ENCODE data around the gene CSMD2. TPM values are rescaled to one million over a fixed set of nuclear protein-coding genes. Genes with fewer than 3 reads are reported as not detected.

The CSMD2 gene
- total and polyA plus RNA-seq, 2 experiments from 2014 or later = 5.3 to 16.6 TPM

DNA sequence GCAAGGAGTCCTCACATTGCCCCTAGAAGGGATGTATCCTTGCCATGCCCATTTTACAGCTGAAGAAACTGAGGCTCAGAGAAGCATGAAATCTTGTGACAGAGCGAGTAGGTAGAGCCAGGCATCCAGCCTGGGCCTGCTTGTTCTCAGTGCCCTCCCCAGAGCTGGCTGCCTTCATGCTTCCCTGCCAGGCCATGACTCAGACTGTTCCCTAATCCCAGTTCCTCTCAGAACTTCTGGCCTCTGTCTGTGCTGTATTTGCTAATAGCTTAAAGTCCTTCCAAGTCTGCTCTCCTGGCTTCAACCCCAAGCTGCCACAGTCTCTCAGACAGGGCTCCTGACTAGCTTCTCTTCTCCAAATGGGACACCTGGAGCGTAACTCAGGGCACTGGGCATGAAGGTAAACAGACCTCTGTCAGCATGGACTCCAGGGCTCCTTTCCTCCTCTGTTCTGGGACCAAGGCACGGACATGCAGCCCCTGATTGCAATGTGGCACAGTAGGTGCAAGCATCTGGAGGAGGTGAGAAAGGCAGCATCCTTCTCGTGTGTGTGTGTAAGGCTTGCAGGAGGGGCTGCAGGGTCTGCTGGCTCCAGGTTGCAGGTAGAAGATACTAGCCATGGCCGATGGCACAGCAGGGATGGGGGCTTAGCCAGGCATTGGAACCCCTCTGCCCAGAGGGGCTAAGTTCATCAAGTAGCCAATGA, 178.5 kb downstream of the CSMD2 start (continued):
- TF ChIP-seq, protein P1, sequence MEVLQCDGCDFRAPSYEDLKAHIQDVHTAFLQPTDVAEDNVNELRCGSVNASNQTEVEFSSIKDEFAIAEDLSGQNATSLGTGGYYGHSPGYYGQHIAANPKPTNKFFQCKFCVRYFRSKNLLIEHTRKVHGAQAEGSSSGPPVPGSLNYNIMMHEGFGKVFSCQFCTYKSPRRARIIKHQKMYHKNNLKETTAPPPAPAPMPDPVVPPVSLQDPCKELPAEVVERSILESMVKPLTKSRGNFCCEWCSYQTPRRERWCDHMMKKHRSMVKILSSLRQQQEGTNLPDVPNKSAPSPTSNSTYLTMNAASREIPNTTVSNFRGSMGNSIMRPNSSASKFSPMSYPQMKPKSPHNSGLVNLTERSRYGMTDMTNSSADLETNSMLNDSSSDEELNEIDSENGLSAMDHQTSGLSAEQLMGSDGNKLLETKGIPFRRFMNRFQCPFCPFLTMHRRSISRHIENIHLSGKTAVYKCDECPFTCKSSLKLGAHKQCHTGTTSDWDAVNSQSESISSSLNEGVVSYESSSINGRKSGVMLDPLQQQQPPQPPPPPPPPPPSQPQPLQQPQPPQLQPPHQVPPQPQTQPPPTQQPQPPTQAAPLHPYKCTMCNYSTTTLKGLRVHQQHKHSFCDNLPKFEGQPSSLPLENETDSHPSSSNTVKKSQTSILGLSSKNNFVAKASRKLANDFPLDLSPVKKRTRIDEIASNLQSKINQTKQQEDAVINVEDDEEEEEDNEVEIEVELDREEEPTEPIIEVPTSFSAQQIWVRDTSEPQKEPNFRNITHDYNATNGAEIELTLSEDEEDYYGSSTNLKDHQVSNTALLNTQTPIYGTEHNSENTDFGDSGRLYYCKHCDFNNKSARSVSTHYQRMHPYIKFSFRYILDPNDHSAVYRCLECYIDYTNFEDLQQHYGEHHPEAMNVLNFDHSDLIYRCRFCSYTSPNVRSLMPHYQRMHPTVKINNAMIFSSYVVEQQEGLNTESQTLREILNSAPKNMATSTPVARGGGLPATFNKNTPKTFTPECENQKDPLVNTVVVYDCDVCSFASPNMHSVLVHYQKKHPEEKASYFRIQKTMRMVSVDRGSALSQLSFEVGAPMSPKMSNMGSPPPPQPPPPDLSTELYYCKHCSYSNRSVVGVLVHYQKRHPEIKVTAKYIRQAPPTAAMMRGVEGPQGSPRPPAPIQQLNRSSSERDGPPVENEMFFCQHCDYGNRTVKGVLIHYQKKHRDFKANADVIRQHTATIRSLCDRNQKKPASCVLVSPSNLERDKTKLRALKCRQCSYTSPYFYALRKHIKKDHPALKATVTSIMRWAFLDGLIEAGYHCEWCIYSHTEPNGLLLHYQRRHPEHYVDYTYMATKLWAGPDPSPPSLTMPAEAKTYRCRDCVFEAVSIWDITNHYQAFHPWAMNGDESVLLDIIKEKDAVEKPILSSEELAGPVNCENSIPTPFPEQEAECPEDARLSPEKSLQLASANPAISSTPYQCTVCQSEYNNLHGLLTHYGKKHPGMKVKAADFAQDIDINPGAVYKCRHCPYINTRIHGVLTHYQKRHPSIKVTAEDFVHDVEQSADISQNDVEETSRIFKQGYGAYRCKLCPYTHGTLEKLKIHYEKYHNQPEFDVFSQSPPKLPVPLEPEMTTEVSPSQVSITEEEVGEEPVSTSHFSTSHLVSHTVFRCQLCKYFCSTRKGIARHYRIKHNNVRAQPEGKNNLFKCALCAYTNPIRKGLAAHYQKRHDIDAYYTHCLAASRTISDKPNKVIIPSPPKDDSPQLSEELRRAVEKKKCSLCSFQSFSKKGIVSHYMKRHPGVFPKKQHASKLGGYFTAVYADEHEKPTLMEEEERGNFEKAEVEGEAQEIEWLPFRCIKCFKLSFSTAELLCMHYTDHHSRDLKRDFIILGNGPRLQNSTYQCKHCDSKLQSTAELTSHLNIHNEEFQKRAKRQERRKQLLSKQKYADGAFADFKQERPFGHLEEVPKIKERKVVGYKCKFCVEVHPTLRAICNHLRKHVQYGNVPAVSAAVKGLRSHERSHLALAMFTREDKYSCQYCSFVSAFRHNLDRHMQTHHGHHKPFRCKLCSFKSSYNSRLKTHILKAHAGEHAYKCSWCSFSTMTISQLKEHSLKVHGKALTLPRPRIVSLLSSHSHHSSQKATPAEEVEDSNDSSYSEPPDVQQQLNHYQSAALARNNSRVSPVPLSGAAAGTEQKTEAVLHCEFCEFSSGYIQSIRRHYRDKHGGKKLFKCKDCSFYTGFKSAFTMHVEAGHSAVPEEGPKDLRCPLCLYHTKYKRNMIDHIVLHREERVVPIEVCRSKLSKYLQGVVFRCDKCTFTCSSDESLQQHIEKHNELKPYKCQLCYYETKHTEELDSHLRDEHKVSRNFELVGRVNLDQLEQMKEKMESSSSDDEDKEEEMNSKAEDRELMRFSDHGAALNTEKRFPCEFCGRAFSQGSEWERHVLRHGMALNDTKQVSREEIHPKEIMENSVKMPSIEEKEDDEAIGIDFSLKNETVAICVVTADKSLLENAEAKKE (CRISPR knock-in tag; IDR thresholded peaks at IDR 0.05) = no peak
- TF ChIP-seq ZNF114 (CRISPR knock-in tag; IDR thresholded peaks at IDR 0.05) (no peak), POLR2AphosphoS5 (IDR thresholded peaks at IDR 0.05; ENCODE audit: low read depth) (no peak), CREB1 (CRISPR knock-in tag; IDR thresholded peaks at IDR 0.05; ENCODE audit: low read depth) (no peak)
- TF ChIP-seq, protein P2, sequence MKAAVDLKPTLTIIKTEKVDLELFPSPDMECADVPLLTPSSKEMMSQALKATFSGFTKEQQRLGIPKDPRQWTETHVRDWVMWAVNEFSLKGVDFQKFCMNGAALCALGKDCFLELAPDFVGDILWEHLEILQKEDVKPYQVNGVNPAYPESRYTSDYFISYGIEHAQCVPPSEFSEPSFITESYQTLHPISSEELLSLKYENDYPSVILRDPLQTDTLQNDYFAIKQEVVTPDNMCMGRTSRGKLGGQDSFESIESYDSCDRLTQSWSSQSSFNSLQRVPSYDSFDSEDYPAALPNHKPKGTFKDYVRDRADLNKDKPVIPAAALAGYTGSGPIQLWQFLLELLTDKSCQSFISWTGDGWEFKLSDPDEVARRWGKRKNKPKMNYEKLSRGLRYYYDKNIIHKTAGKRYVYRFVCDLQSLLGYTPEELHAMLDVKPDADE (IDR thresholded peaks at IDR 0.05) = no peak

DNA sequence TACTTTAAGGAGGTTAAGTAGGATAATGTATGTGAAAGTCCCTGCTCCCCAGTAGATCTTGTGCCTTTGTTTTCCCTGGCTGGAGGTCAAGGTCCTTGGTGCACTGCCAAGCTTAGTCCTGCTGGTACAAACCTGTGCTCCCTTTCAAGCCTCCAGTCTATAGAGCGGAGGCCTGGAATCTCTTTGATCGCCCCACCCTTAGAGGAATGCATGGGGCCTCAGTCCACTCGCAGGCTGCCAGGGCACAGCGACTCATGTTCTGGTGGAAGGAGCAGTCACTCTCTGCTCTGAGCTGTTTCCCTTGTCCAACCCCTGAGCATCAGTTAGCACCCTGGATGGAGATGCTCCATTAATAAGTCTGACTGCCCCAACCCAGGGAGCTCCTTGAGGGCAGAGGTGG, 179.4 kb downstream of the CSMD2 start:
- Mint-ChIP-seq H3K27me3 (ENCODE audit: insufficient read depth, low read depth, poor library complexity) (peaks cover 8% of the 10 kb centered on the region), H3K36me3 (ENCODE audit: low read depth) (no peaks in the 10 kb centered on the region), H3K27ac (no peak overlapping the region), H3K4me1 (no peaks in the 10 kb centered on the region; the same call in 1 of the 3 replicates), H3K4me3 (no peak overlapping the region), H3K9me3 (no peaks in the 10 kb centered on the region)
- no peaks in the 10 kb centered on the region for H3K79me2 ChIP-seq (replicated peaks; ENCODE audit: insufficient read depth)
- ATAC-seq = peak; percentile 36; the same call in 2 of the 3 replicates
- H3F3A ChIP-seq (replicated peaks; ENCODE audit: low read depth) = no peaks in the 10 kb centered on the region
- H3K27me3 ChIP-seq (ENCODE audit: insufficient read depth) = no peaks in the 10 kb centered on the region
- no peak overlapping the region for H3K4me3 ChIP-seq
- no peak overlapping the region for H3K27ac ChIP-seq (ENCODE audit: low read depth)
- H3K4me2 ChIP-seq = no peak overlapping the region
- H3K4me1 ChIP-seq (ENCODE audit: insufficient read depth) = no peaks in the 10 kb centered on the region
- TF ChIP-seq NANOG (IDR thresholded peaks at IDR 0.05; ENCODE audit: borderline replicate concordance) (no peak), STAT1 (IDR thresholded peaks at IDR 0.05; ENCODE audit: unreplicated experiment) (no peak)
- TF ChIP-seq, protein P3, sequence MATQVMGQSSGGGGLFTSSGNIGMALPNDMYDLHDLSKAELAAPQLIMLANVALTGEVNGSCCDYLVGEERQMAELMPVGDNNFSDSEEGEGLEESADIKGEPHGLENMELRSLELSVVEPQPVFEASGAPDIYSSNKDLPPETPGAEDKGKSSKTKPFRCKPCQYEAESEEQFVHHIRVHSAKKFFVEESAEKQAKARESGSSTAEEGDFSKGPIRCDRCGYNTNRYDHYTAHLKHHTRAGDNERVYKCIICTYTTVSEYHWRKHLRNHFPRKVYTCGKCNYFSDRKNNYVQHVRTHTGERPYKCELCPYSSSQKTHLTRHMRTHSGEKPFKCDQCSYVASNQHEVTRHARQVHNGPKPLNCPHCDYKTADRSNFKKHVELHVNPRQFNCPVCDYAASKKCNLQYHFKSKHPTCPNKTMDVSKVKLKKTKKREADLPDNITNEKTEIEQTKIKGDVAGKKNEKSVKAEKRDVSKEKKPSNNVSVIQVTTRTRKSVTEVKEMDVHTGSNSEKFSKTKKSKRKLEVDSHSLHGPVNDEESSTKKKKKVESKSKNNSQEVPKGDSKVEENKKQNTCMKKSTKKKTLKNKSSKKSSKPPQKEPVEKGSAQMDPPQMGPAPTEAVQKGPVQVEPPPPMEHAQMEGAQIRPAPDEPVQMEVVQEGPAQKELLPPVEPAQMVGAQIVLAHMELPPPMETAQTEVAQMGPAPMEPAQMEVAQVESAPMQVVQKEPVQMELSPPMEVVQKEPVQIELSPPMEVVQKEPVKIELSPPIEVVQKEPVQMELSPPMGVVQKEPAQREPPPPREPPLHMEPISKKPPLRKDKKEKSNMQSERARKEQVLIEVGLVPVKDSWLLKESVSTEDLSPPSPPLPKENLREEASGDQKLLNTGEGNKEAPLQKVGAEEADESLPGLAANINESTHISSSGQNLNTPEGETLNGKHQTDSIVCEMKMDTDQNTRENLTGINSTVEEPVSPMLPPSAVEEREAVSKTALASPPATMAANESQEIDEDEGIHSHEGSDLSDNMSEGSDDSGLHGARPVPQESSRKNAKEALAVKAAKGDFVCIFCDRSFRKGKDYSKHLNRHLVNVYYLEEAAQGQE (IDR thresholded peaks at IDR 0.05; ENCODE audit: unreplicated experiment) = no peak
- no peaks in the 10 kb centered on the region for H3K9me2 ChIP-seq (ENCODE audit: insufficient read depth)
- H2AFZ ChIP-seq = no peak overlapping the region
- peaks cover under 1% of the 10 kb centered on the region; the same call in 1 of the 2 replicates for H4K20me1 ChIP-seq (replicated peaks; ENCODE audit: insufficient read depth)
- no peaks in the 10 kb centered on the region for H3K36me3 ChIP-seq (ENCODE audit: insufficient read depth)
- DNase-seq (ENCODE audit: low spot score) = no peak
